ENCODE data around the gene DCAF8.

Gene DCAF8

GRCh38 chr1:160261556-160261892, 825 bp downstream of the DCAF8 start:
- DNase-seq (ENCODE audit: low read depth): peak; percentile 47

- no peak for DNase-seq (ENCODE audit: low read depth)
Observed at GRCh38 chr1:160260406-160261382, 1.7 kb downstream of the DCAF8 start.

GRCh38 chr1:160258177-160258798, 4.1 kb downstream of the DCAF8 start:
- no peak for DNase-seq (ENCODE audit: low read depth)

GRCh38 chr1:160257411-160258015, 4.8 kb downstream of the DCAF8 start:
- no peak for DNase-seq (ENCODE audit: low read depth)

- DNase-seq (ENCODE audit: low read depth): no peak
Observed at GRCh38 chr1:160256396-160257046, 5.8 kb downstream of the DCAF8 start.

GRCh38 chr1:160255781-160256300, 6.5 kb downstream of the DCAF8 start:
- no peak for DNase-seq (ENCODE audit: low read depth)

GRCh38 chr1:160251687-160252526, 10.4 kb downstream of the DCAF8 start:
- DNase-seq (ENCODE audit: low read depth): peak; percentile 14

- no peak for DNase-seq (ENCODE audit: low read depth)
Observed at GRCh38 chr1:160251011-160251410, 11.3 kb downstream of the DCAF8 start.

- no peak for DNase-seq (ENCODE audit: low read depth)
Observed at GRCh38 chr1:160247053-160247452, 15.3 kb downstream of the DCAF8 start.

GRCh38 chr1:160245434-160245833, 16.9 kb downstream of the DCAF8 start:
- no peak for DNase-seq (ENCODE audit: low read depth)

GRCh38 chr1:160244209-160244608, 18.1 kb downstream of the DCAF8 start:
- no peak for DNase-seq (ENCODE audit: low read depth)

- no peak for DNase-seq (ENCODE audit: low read depth)
Observed at GRCh38 chr1:160243767-160244166, 18.6 kb downstream of the DCAF8 start.

GRCh38 chr1:160239582-160240299, 22.6 kb downstream of the DCAF8 start:
- DNase-seq (ENCODE audit: low read depth): no peak

GRCh38 chr1:160238408-160238807, 23.9 kb downstream of the DCAF8 start:
- DNase-seq (ENCODE audit: low read depth): no peak

- no peak for DNase-seq (ENCODE audit: low read depth)
Observed at GRCh38 chr1:160237558-160237957, 24.8 kb downstream of the DCAF8 start.

GRCh38 chr1:160236806-160237205, 25.5 kb downstream of the DCAF8 start:
- no peak for DNase-seq (ENCODE audit: low read depth)

GRCh38 chr1:160232911-160233310, 29.4 kb downstream of the DCAF8 start:
- DNase-seq (ENCODE audit: low read depth): no peak

GRCh38 chr1:160228431-160228830, 33.9 kb downstream of the DCAF8 start:
- DNase-seq (ENCODE audit: low read depth): no peak

GRCh38 chr1:160227561-160227960, 34.8 kb downstream of the DCAF8 start:
- DNase-seq (ENCODE audit: low read depth): no peak

GRCh38 chr1:160227034-160227433, 35.3 kb downstream of the DCAF8 start:
- no peak for DNase-seq (ENCODE audit: low read depth)

- DNase-seq (ENCODE audit: low read depth): no peak
Observed at GRCh38 chr1:160226623-160227022, 35.7 kb downstream of the DCAF8 start.
